Stimulated activated CD4-positive, alpha-beta T cell treated with anti-CD3 and anti-CD28 coated beads, Interleukin-15, amount 100 ng/mL, for 48 hours (primary cell): ENCODE data around the gene TRAP1.
"Not testable (repeated sequence)": the region's sequence is repeated elsewhere in the genome, so short reads cannot be mapped to it uniquely, and the experiment has no call there.

Experiments used
- DNase-seq, 2 donors: peaks; one replicate each; pipeline ENCODE4 v3.0.0-alpha.2; 2020; ENCODE audit warnings: low read depth in 2 of 2

TRAP1 gene

GRCh38 chr16:3673676-3674377 is 43.5 kb downstream of the TRAP1 start:
- no peak for DNase-seq

- no peak for DNase-seq
Observed at GRCh38 chr16:3673201-3673600, 44.1 kb downstream of the TRAP1 start.

- DNase-seq, result no peak
Observed at GRCh38 chr16:3672571-3673041, 44.7 kb downstream of the TRAP1 start.

- DNase-seq, result no peak
Observed at GRCh38 chr16:3671424-3671823, 45.9 kb downstream of the TRAP1 start.

GRCh38 chr16:3670711-3671110 is 46.6 kb downstream of the TRAP1 start:
- no peak for DNase-seq

GRCh38 chr16:3669082-3669481 is 48.2 kb downstream of the TRAP1 start:
- DNase-seq, result no peak

GRCh38 chr16:3668626-3669025 is 48.7 kb downstream of the TRAP1 start:
- DNase-seq, result no peak

- no peak for DNase-seq
Observed at GRCh38 chr16:3665508-3665907, 51.8 kb downstream of the TRAP1 start.

GRCh38 chr16:3664187-3664896 is 53.0 kb downstream of the TRAP1 start:
- no peak for DNase-seq

GRCh38 chr16:3662601-3663000 is 54.7 kb downstream of the TRAP1 start:
- no peak for DNase-seq

- no peak for DNase-seq
Observed at GRCh38 chr16:3661922-3662321, 55.4 kb downstream of the TRAP1 start.

- no peak for DNase-seq
Observed at GRCh38 chr16:3661311-3661710, 56.0 kb downstream of the TRAP1 start.

GRCh38 chr16:3659251-3659650 is 58.1 kb downstream of the TRAP1 start:
- DNase-seq, result no peak

- peak in 1 of 2 donors; percentile 51 for DNase-seq
Observed at GRCh38 chr16:3656491-3657468, 60.5 kb downstream of the TRAP1 start.

GRCh38 chr16:3656160-3656490 is 61.2 kb downstream of the TRAP1 start:
- DNase-seq, result not testable (repeated sequence)

GRCh38 chr16:3655396-3656159 is 61.7 kb downstream of the TRAP1 start:
- no peak for DNase-seq

- no peak for DNase-seq
Observed at GRCh38 chr16:3655030-3655395, 62.3 kb downstream of the TRAP1 start.

- peak; percentile 31 to 54 for DNase-seq
Observed at GRCh38 chr16:3654249-3654991, 62.9 kb downstream of the TRAP1 start, which contains the start of gene DNASE1. Gene DNASE1, plus strand, starts transcription at chr16:3654691. Its CDS starts 683 bp downstream, at chr16:3655374.

- DNase-seq, result no peak
Observed at GRCh38 chr16:3652373-3653195, 64.7 kb downstream of the TRAP1 start.
